ENCODE results near the gene NCBP3. TPM values are rescaled to one million over a fixed set of nuclear protein-coding genes. Genes with fewer than 3 reads are reported as not detected.
A peak's percentile ranks its signal among the peaks of the same experiment; 100 is the strongest.

NCBP3 gene
- total and polyA plus RNA-seq, 9 of the 15 experiments (the other 6 are each of a cell fraction or from before 2014, with no cell fraction given), result 3.1 to 25.5 (median 20.5) TPM

- no peak for TF ChIP-seq GATAD2B (IDR thresholded peaks at IDR 0.05; ENCODE audit: borderline replicate concordance)
- no peak for TF ChIP-seq HDAC6 (IDR thresholded peaks at IDR 0.05; ENCODE audit: low read depth, low read length)
- no peak for TF ChIP-seq POLR2AphosphoS2 (IDR thresholded peaks at IDR 0.05; ENCODE audit: low read length)
- TF ChIP-seq ZNF589 (CRISPR knock-in tag; IDR thresholded peaks at IDR 0.05; ENCODE audit: low read depth), result no peak
- TF ChIP-seq ZNF445 (CRISPR knock-in tag; IDR thresholded peaks at IDR 0.05; ENCODE audit: low read depth), result no peak
- TF ChIP-seq BMI1 (IDR thresholded peaks at IDR 0.05; ENCODE audit: low read length), result no peak
- peak; percentile 2 for TF ChIP-seq PCBP1 (IDR thresholded peaks at IDR 0.05; ENCODE audit: low read depth, low read length, poor library complexity, severe bottlenecking)
- TF ChIP-seq, protein P1, sequence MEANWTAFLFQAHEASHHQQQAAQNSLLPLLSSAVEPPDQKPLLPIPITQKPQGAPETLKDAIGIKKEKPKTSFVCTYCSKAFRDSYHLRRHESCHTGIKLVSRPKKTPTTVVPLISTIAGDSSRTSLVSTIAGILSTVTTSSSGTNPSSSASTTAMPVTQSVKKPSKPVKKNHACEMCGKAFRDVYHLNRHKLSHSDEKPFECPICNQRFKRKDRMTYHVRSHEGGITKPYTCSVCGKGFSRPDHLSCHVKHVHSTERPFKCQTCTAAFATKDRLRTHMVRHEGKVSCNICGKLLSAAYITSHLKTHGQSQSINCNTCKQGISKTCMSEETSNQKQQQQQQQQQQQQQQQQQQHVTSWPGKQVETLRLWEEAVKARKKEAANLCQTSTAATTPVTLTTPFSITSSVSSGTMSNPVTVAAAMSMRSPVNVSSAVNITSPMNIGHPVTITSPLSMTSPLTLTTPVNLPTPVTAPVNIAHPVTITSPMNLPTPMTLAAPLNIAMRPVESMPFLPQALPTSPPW (CRISPR knock-in tag; IDR thresholded peaks at IDR 0.05), result no peak
- TF ChIP-seq XRCC4 (IDR thresholded peaks at IDR 0.05; ENCODE audit: extremely low read depth, insufficient read depth, insufficient read length), result no peak
- no peak for TF ChIP-seq PHTF2 (CRISPR knock-in tag; IDR thresholded peaks at IDR 0.05)
- no peak for TF ChIP-seq ZNF41 (CRISPR knock-in tag; conservative IDR thresholded peaks at IDR 0.05)
- no peak for TF ChIP-seq ZFP91 (CRISPR knock-in tag; IDR thresholded peaks at IDR 0.05)
- TF ChIP-seq ZKSCAN1 (IDR thresholded peaks at IDR 0.05; ENCODE audit: low read depth, low read length), result no peak
- TF ChIP-seq ZNF197 (CRISPR knock-in tag; IDR thresholded peaks at IDR 0.05; ENCODE audit: low read depth), result no peak
- TF ChIP-seq PTRF (tag; IDR thresholded peaks at IDR 0.05), result no peak
- TF ChIP-seq, protein P2, sequence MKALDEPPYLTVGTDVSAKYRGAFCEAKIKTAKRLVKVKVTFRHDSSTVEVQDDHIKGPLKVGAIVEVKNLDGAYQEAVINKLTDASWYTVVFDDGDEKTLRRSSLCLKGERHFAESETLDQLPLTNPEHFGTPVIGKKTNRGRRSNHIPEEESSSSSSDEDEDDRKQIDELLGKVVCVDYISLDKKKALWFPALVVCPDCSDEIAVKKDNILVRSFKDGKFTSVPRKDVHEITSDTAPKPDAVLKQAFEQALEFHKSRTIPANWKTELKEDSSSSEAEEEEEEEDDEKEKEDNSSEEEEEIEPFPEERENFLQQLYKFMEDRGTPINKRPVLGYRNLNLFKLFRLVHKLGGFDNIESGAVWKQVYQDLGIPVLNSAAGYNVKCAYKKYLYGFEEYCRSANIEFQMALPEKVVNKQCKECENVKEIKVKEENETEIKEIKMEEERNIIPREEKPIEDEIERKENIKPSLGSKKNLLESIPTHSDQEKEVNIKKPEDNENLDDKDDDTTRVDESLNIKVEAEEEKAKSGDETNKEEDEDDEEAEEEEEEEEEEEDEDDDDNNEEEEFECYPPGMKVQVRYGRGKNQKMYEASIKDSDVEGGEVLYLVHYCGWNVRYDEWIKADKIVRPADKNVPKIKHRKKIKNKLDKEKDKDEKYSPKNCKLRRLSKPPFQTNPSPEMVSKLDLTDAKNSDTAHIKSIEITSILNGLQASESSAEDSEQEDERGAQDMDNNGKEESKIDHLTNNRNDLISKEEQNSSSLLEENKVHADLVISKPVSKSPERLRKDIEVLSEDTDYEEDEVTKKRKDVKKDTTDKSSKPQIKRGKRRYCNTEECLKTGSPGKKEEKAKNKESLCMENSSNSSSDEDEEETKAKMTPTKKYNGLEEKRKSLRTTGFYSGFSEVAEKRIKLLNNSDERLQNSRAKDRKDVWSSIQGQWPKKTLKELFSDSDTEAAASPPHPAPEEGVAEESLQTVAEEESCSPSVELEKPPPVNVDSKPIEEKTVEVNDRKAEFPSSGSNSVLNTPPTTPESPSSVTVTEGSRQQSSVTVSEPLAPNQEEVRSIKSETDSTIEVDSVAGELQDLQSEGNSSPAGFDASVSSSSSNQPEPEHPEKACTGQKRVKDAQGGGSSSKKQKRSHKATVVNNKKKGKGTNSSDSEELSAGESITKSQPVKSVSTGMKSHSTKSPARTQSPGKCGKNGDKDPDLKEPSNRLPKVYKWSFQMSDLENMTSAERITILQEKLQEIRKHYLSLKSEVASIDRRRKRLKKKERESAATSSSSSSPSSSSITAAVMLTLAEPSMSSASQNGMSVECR (CRISPR knock-in tag; IDR thresholded peaks at IDR 0.05), result peak; percentile 66; the same call in 1 of the 2 replicates
- no peak for TF ChIP-seq CHD1 (IDR thresholded peaks at IDR 0.05; ENCODE audit: low read length)
- no peak for TF ChIP-seq ELF4 (CRISPR knock-in tag; IDR thresholded peaks at IDR 0.05)
Observed at GRCh38 chr17:3892095-3892998, 46.3 kb upstream of the NCBP3 start (continued).
